ENCODE results near the gene EHBP1L1.

GRCh38 chr11:65554057-65554818, 21.6 kb upstream of the EHBP1L1 start:
- TF ChIP-seq CTCF (IDR thresholded peaks at IDR 0.05) (no peak), ZFX (IDR thresholded peaks at IDR 0.05; ENCODE audit: borderline replicate concordance) (no peak)
